Activated CD8-positive, alpha-beta memory T cell treated with anti-CD3 and anti-CD28 coated beads for 1 hour (primary cell): ENCODE measurements around the gene NUP62.

Experiments
- DNase-seq, 2 donors: peaks; one replicate each; pipeline ENCODE4 v3.0.0-alpha.2; 2020; ENCODE audit warnings: low read depth in 1 of 2; ENCODE audit errors: extremely low read depth in 1 of 2

The NUP62 gene

GRCh38 chr19:49882643-49883042 lies 46.7 kb downstream of the NUP62 start:
- DNase-seq = no peak

- DNase-seq = no peak
Observed at GRCh38 chr19:49881672-49882394, 47.5 kb downstream of the NUP62 start.

DNA sequence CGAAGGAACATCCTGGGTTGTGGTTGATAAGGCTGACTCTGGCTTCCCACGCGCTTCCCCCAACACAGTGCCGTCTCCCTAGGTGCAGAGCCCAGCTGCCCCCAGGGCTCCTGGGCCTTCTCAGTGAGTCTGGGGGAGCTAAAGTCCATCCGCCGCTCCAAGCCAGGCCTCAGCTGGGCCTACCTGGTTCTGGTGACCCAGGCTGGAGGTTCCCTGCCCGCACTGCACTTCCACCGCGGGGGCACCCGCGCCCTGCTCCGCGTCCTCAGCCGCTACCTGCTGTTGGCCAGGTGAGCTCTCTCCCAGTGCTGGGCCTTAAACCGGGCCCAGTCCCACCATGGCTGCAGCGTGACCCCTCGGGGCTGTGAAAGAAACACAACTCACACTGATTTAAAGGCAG lies 48.1 kb downstream of the NUP62 start:
- no peak for DNase-seq

DNA sequence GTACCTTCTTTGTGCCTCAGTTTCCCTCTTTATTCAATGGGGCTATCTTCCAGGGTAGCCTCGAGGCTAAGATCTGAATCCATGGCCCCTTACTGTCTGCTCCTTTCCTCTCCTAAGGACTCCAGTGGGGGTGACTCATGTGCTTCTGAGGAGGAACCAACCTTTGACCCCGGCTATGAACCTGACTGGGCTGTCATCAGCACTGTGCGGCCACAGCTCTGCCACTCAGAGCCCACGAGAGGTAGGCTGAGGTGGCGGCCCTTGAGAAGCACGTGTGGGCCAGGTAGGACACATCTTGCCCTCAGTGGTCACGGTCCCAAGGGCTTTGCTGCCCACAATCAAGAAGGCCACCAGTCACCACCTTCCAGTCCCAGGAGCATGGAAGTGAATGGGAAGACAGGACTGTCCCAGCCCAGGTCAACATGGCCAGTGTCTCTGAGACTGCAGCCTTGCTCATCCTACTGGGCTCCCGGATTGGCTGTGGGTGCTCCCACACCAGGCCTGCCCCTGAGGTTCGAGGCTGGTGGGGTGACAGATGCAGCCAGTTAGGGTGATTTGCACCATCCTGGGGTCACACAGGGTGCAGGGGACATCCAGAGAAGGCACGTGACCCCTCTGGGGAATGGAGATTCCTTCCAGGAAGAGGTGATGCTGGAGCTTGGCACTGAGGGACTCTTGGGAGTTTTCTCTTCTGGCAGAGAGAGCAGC lies 49.0 kb downstream of the NUP62 start:
- no peak for DNase-seq

DNA sequence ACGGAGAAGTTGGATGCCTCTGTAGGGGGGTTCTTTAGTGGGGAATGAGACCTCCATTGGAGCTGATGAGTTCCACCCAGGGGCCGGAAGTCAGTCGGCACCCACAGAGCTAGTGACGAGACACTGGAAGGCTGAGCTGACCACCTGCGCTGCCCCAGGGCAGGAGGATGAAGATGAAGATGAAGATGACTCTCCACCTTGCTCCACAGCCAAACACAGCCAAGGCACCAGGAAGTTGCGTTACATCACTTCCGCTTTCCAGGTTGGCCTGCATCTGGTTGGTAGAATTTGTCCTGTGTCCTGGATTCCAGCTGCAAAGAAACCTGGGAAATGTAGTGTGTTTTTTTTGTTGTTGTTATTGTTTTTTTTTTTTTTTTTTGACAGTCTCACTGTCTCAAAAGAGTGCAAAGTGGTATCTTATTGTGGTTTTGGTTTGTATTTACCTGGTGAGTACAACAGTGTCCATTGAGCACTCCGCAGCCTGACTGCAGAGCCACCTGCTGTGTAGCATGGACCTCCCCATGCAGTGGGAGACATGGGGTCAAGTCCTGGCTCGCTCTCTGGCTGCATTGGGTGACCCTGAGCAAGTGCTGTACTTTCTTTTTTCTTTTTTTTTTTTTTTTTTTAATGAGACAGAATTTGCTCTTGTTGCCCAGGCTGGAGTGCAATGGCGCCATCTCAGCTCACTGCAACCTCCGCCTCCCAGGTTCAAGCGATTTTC lies 49.9 kb downstream of the NUP62 start:
- no peak for DNase-seq

- DNase-seq = no peak
Observed at GRCh38 chr19:49878744-49879070, 50.6 kb downstream of the NUP62 start.

GRCh38 chr19:49877879-49878743 lies 51.2 kb downstream of the NUP62 start:
- DNase-seq = peak; percentile 95 to 97

DNA sequence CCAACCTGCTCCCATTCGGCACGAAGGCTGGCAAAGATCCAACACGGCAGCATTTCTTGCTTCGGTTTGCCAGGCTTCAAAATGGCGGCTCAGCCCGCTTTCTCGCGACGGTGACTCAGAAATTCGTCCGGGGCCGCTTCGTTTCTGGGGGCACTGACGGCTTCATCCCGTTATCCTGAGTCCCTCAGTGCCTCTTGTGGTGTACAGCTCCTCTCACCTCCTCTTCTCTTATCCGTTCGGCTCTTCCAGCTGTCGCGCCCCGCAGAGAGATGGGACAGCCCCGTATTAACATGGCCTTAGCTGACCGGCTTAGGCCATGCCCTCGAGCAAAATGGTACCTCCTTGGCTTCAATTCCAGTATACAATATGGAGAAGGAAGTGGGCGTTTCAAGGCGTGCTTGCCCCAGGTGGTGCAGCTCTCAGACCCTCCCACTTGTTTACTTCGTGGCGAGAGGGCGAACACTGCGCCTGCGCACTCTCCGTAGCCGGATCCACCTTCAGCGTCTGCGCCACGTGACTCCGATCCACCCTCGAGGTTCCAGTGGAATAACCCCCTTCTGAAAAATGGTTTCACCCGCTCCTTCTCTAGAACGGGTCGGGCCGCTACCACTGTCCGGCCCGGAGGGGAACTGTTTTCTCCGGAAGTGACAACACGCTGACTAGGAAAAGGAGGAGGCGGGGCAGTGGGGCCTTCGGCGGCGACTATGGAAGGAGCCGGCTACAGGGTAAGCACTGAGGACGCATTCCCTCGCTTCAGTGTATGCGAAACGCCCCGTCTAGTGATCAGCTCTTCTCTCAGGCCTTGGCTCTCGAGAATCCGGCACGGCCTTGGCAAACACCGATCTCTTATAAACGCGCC lies 52.1 kb downstream of the NUP62 start, which contains the start of the genes AKT1S1 and TBC1D17:
TSS of gene AKT1S1 (minus strand) at position 336 of the 859 bp plus-strand sequence. CDS start 4,060 bp downstream, outside the sequence.
TSS of gene TBC1D17 (plus strand) at position 683 of the 859 bp plus-strand sequence. CDS start at position 705, 22 bp downstream.
- DNase-seq = peak; percentile 97 to 98

DNA sequence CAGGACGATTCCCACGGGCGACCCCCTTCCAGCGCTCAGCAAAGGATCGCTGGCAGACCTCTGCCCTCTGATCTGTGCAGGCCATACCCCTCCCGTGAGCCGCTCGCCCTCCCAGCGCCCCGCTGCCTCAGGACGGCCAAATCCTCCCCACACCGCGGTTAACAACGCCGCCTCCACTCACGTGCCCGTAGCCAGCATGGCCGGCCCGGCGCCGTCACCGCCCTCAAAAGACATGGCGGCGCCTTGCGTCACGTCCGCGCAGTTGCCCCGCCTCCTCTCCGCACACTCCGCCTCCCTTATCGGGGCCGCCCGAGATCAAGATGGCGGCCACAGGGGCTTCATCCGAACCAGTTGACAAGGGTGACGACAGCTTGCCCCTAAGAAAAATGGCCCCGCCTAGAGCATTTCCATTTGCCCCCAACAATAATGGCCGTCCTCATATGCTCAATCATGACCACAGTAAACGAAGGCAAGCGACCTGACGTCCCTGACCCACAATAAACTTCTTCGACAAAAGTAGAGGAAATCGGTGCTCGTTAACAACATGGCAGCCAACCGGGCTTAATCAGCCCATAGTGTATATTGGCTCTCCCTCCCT lies 52.8 kb downstream of the NUP62 start:
- peak; percentile 94 to 95 for DNase-seq

- peak in 1 of 2 donors; percentile 33 for DNase-seq
Observed at GRCh38 chr19:49875857-49876421, 53.4 kb downstream of the NUP62 start.

GRCh38 chr19:49875177-49875576 lies 54.1 kb downstream of the NUP62 start:
- no peak for DNase-seq

GRCh38 chr19:49874503-49875157 lies 54.7 kb downstream of the NUP62 start:
- DNase-seq = no peak

- DNase-seq = no peak
Observed at GRCh38 chr19:49873834-49874233, 55.5 kb downstream of the NUP62 start.

DNA sequence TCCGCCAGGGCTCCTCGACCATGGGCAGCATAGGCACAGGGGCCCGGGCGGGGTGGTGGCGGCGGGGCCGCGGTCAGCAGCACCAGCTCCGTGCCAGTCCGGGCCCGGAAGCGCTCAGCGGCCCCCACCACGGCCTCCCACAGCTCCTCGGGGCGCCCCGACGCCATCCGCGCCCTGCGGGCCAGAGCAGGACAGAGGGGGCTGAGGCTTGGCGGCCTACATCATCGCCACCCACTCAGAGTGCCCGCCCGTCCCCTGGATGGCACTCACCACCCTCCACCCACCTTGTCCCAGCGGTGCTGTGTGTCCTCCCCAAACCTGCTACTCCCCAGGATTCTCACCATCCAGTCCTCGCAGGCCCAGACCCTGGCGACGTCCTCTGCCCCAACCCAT lies 56.2 kb downstream of the NUP62 start:
- no peak for DNase-seq

GRCh38 chr19:49872245-49873128 lies 56.8 kb downstream of the NUP62 start:
- no peak for DNase-seq

DNA sequence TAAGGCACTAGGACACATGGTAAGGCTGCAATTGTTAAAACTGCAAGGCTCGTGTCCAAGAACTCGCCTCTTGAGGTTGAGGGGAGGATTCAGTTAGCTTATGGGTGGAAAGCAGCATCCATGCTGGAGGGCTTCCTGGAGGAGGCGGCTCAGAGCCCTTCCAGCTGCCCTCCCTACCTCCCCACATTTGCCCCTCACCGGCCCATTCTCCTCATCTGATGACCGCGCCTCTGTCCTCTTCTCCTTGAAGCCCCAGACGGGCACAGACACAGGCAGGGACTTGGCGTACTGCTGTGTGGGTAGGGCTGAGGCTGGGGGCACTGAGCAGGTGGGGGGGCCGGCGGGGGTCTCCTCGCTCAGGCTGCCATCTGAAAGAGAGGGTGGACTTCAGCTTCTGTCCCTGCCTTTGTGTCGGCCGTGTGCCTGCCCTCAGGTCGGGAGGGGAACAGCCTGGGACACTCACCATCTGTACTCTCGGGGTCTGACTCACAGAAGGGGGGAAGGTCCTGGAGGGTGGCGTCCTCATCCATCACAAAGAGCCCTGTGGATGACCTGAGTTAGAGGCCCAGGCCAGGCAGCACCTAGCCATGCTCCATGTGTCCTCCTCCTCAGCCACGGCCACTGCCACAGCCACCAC lies 57.8 kb downstream of the NUP62 start:
- DNase-seq = no peak

DNA sequence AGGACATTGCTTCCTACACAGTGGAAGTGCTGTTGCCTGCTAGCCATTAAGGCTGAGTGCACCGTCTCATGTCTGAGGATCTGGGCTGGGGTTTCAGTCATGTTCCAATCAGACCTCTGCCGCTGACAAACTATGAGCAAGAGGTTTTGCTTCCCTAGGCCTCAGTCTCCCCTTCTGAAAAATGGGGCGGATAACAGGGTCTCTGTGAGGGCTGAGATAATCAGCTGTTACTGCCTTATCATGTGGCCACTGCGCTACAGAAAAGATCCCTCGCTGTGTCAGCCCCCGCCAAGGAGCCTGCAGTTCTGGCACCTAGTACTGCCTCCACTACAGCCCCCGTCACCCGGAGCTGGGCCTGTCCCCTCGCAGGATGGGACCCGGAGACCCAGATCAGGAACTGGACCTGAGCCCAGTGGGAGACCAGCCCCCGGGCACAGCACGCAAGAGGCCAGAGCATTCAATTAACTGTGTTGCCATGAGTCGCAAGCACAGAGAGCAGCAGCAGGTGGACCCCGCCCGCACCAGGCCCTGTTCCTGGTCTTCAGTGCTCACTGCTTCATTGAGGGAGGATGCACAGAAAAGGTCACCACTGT lies 58.9 kb downstream of the NUP62 start:
- DNase-seq = no peak
